ENCODE results near the gene TRPV5.

- TF ChIP-seq CTCF (IDR thresholded peaks at IDR 0.05 in 4 of 5, conservative IDR thresholded peaks at IDR 0.05 in 1 of 5) (no peak), POLR2A (IDR thresholded peaks at IDR 0.05) (no peak)
Observed at GRCh38 chr7:142898377-142899170, 35.0 kb downstream of the TRPV5 start.

All from gastrocnemius medialis (tissue), 4 donors.